Endothelial cell of umbilical vein (primary cell): ENCODE data around the gene AQR. TPM values are rescaled to one million over a fixed set of nuclear protein-coding genes. Genes with fewer than 3 reads are reported as not detected.

Source experiments
- BruUV-seq: library from RNA; stranded (reverse); fragments of 400-500 nt; replicated peaks from 2 replicates; lab custom pipeline; 2021; lab: Mats Ljungman, UMichigan
- CTCF ChIA-PET: fragments of 300-600, 350-600 bp; sonication (Branson Sonifier 250); formaldehyde crosslinking; loops from one replicate; lab custom pipeline; 2021; ENCODE audit warnings: antibody characterized with exemption, inconsistent platforms; lab: Charles Lee
- POLR2A ChIA-PET: fragments of 300-600, 350-600 bp; sonication (Branson Sonifier 250); formaldehyde crosslinking; loops from one replicate; lab custom pipeline; 2021; ENCODE audit warnings: antibody characterized with exemption, inconsistent platforms; lab: Charles Lee
- DNase-seq: peaks from one replicate; pipeline ENCODE4 v3.0.0-alpha.2; 2011; ENCODE audit warnings: low read depth, low spot score
- FAIRE-seq: peaks from 2 replicates; lab custom pipeline; 2011; peaks lifted over from hg19 to GRCh38; lab: Jason Lieb, UNC
- H2AFZ ChIP-seq: 2 replicates; pipeline ENCODE4 v1.6.0; 2012; ENCODE audit warnings: low read depth, low read length, control low read depth, inconsistent platforms
- H3K27ac ChIP-seq: 2 replicates; pipeline ENCODE4 v1.5.1; 2011; ENCODE audit warnings: low read depth, mild to moderate bottlenecking, control low read depth, low read length, moderate library complexity; ENCODE audit not compliant: insufficient read depth
- H3K27me3 ChIP-seq, 2 experiments: 2 replicates each; pipeline versions ENCODE4 v1.6.0 to v1.6.1; 2011; ENCODE audit warnings: low read length in 2 of 2, mixed read lengths in 1 of 2; ENCODE audit not compliant: control insufficient read depth in 2 of 2, insufficient read depth in 2 of 2
- H3K36me3 ChIP-seq, 2 experiments: 2 replicates in 1 of 2; 3 replicates in 1 of 2; pipeline ENCODE4 v1.5.1; 2011; ENCODE audit warnings: low read length in 2 of 2, mild to moderate bottlenecking in 1 of 2, moderate library complexity in 1 of 2; ENCODE audit not compliant: control insufficient read depth in 2 of 2, insufficient read depth in 2 of 2; ENCODE audit errors: extremely low read depth in 1 of 2
- H3K4me1 ChIP-seq: 3 replicates; pipeline ENCODE4 v1.5.1; 2011; ENCODE audit warnings: mild to moderate bottlenecking, low read length; ENCODE audit not compliant: control insufficient read depth, insufficient read depth; ENCODE audit errors: extremely low read depth
- H3K4me2 ChIP-seq: 2 replicates; pipeline ENCODE4 v1.6.1; 2011; ENCODE audit warnings: low read length, control low read depth, mixed read lengths; ENCODE audit not compliant: insufficient read depth
- H3K4me3 ChIP-seq, 3 experiments: fragments of 200-600 bp in 1 of 3; sonication (generic), shearing (Covaris generic) in 1 of 3; replicated peaks in 1 of 3; 2 replicates each; pipeline ENCODE4 v1.5.1; 2011 to 2016; ENCODE audit warnings: control low read depth in 3 of 3, low read length in 3 of 3, mild to moderate bottlenecking in 2 of 3, inconsistent platforms in 1 of 3, low read depth in 1 of 3, moderate library complexity in 1 of 3; ENCODE audit not compliant: insufficient read depth in 1 of 3
- H3K79me2 ChIP-seq: 2 replicates; pipeline ENCODE4 v1.6.0; 2012; ENCODE audit warnings: low read length, inconsistent platforms; ENCODE audit not compliant: control insufficient read depth, insufficient read depth
- H3K9ac ChIP-seq: replicated peaks from 2 replicates; pipeline ENCODE3; 2011; ENCODE audit warnings: low read length, control low read depth; ENCODE audit not compliant: insufficient read depth; ENCODE audit errors: extremely low read depth
- H3K9me1 ChIP-seq: replicated peaks from 3 replicates; pipeline ENCODE4 v1.6.0; 2011; ENCODE audit warnings: mild to moderate bottlenecking, low read length; ENCODE audit not compliant: control insufficient read depth, insufficient read depth; ENCODE audit errors: extremely low read depth
- H3K9me3 ChIP-seq: replicated peaks from 2 replicates; pipeline ENCODE4 v1.5.1; 2012; ENCODE audit warnings: low read length, inconsistent platforms; ENCODE audit not compliant: control insufficient read depth, insufficient read depth
- H4K20me1 ChIP-seq: replicated peaks from 2 replicates; pipeline ENCODE3; 2011; ENCODE audit warnings: mild to moderate bottlenecking, low read length; ENCODE audit not compliant: control insufficient read depth, insufficient read depth; ENCODE audit errors: extremely low read depth
- EZH2 ChIP-seq: IDR thresholded peaks from 2 replicates; pipeline ENCODE4 v1.6.1; 2012; ENCODE audit warnings: borderline replicate concordance, low read depth, mild to moderate bottlenecking, moderate library complexity, low read length, inconsistent platforms; ENCODE audit not compliant: severe bottlenecking
- FOS ChIP-seq: IDR thresholded peaks from 2 replicates; pipeline ENCODE4 v1.6.1; 2011; ENCODE audit warnings: mild to moderate bottlenecking, low read length, moderate library complexity, borderline replicate concordance; ENCODE audit not compliant: insufficient read depth
- GATA2 ChIP-seq: IDR thresholded peaks from 2 replicates; pipeline ENCODE4 v1.7.0; 2011; ENCODE audit warnings: low read depth, mild to moderate bottlenecking, moderate library complexity, mixed read lengths, low read length; ENCODE audit not compliant: insufficient read length, insufficient read depth
- JUN ChIP-seq: IDR thresholded peaks from 2 replicates; pipeline ENCODE4 v1.6.1; 2011; ENCODE audit warnings: borderline replicate concordance, low read depth; ENCODE audit not compliant: insufficient read length, insufficient read depth
- MYC ChIP-seq: IDR thresholded peaks from one replicate; pipeline ENCODE4 v1.6.1; 2011; ENCODE audit warnings: mild to moderate bottlenecking, low read depth, low read length
- POLR2A ChIP-seq: IDR thresholded peaks from 2 replicates; pipeline ENCODE4 v1.6.1; 2012; ENCODE audit warnings: low read depth, mild to moderate bottlenecking, control low read depth, low read length
- POLR2AphosphoS5 ChIP-seq: IDR thresholded peaks from 2 replicates; pipeline ENCODE4 v1.6.1; 2012; ENCODE audit warnings: low read depth, mild to moderate bottlenecking, control low read depth, low read length, moderate library complexity; ENCODE audit not compliant: insufficient read depth
- dilution Hi-C: fragments of 300-500 bp; cut with MboI; formaldehyde crosslinking; loops from one replicate; pipeline ENCODE4 v1.15.0; 2019; ENCODE audit warnings: low sequenced_read_pairs; ENCODE audit not compliant: extremely low pct_ligation_motif_present
- intact Hi-C: fragments of 100-400 bp; cut with micrococcal nuclease; formaldehyde crosslinking; loops from one replicate; pipeline ENCODE4 v1.10.0; 2022
- polyA plus RNA-seq, 4 experiments: library from polyadenylated mRNA; depleted of rRNA in 3 of 4; stranded (reverse) in 3 of 4; unstranded in 1 of 4; fragments of >200 nt; gene quantifications; 2 replicates each; pipeline versions ENCODE4 v1.2.1 to v1.2.3, GENCODE V29; 2011 to 2012; ENCODE audit warnings: missing spikeins in 1 of 4
- total RNA-seq: library from RNA; stranded (reverse); gene quantifications from 2 replicates; pipeline ENCODE4 v1.2.3, GENCODE V29; 2021
- TF ChIP-seq, protein P1 (sequence below), 2 donors: IDR thresholded peaks; 1 replicate in 1 of 2; 2 replicates in 1 of 2; pipeline ENCODE4 v1.5.1; 2011; ENCODE audit warnings: low read length in 2 of 2, mild to moderate bottlenecking in 2 of 2, moderate library complexity in 2 of 2, control low read depth in 1 of 2, inconsistent platforms in 1 of 2, low read depth in 1 of 2; ENCODE audit not compliant: insufficient read depth in 1 of 2; ENCODE audit errors: extremely low read depth in 1 of 2
- TF ChIP-seq, protein P2 (sequence below): IDR thresholded peaks from 2 replicates; pipeline ENCODE4 v1.6.1; 2011; ENCODE audit not compliant: insufficient read depth, insufficient read length

Gene AQR
- total and polyA plus RNA-seq, 2 donors (not counting 3 experiments of a cell fraction or from before 2014, with no cell fraction given): 18.7 to 37.5 TPM

- no peak overlapping the region for H3K4me3 ChIP-seq
- intact Hi-C loops: no loop called here
- dilution Hi-C loops: no loop called here
- peaks cover 2 to 15% of the 10 kb centered on the region in 2 experiments for H3K27me3 ChIP-seq
- no peak for TF ChIP-seq JUN
- no peak for TF ChIP-seq FOS
- TF ChIP-seq, protein P1, sequence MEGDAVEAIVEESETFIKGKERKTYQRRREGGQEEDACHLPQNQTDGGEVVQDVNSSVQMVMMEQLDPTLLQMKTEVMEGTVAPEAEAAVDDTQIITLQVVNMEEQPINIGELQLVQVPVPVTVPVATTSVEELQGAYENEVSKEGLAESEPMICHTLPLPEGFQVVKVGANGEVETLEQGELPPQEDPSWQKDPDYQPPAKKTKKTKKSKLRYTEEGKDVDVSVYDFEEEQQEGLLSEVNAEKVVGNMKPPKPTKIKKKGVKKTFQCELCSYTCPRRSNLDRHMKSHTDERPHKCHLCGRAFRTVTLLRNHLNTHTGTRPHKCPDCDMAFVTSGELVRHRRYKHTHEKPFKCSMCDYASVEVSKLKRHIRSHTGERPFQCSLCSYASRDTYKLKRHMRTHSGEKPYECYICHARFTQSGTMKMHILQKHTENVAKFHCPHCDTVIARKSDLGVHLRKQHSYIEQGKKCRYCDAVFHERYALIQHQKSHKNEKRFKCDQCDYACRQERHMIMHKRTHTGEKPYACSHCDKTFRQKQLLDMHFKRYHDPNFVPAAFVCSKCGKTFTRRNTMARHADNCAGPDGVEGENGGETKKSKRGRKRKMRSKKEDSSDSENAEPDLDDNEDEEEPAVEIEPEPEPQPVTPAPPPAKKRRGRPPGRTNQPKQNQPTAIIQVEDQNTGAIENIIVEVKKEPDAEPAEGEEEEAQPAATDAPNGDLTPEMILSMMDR (IDR thresholded peaks at IDR 0.05; ENCODE audit: extremely low read depth in 1 of 2, insufficient read depth in 1 of 2, low read depth in 1 of 2, low read length in 2 of 2): no peak
- TF ChIP-seq MYC: no peak
- TF ChIP-seq POLR2A: no peak
- TF ChIP-seq, protein P2, sequence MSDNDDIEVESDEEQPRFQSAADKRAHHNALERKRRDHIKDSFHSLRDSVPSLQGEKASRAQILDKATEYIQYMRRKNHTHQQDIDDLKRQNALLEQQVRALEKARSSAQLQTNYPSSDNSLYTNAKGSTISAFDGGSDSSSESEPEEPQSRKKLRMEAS: no peak
- TF ChIP-seq GATA2: no peak
- no peak for TF ChIP-seq EZH2
- TF ChIP-seq POLR2AphosphoS5: no peak
- FAIRE-seq: no peak
- no peaks in the 10 kb centered on the region for H3K9me3 ChIP-seq
- no peak overlapping the region for H3K4me2 ChIP-seq
- no TSS peak for BruUV-seq
- H3K79me2 ChIP-seq: no peaks in the 10 kb centered on the region
- H3K27ac ChIP-seq: no peak overlapping the region
- no peaks in the 10 kb centered on the region for H3K4me1 ChIP-seq
- CTCF ChIA-PET: no interaction called here
- H3K36me3 ChIP-seq: no peaks in the 10 kb centered on the region
- no peak overlapping the region for H2AFZ ChIP-seq
- DNase-seq: no peak
- H3K9ac ChIP-seq: no peak overlapping the region
- H4K20me1 ChIP-seq: no peaks in the 10 kb centered on the region
- POLR2A ChIA-PET: no interaction called here
- no peaks in the 10 kb centered on the region for H3K9me1 ChIP-seq
These were observed 149.4 kb downstream of the AQR start for GRCh38 chr15:34820110-34820509.
